OCI-LY3 (cell line): ENCODE data around the gene YBX1.
"Not testable (repeated sequence)": the region's sequence is repeated elsewhere in the genome, so short reads cannot be mapped to it uniquely, and the experiment has no call there.

Experiments used
- H2AFZ ChIP-seq: fragments of 200-600, 300-600 bp; shearing (Covaris generic); 2 replicates; pipeline ENCODE4 v1.6.0; 2014; ENCODE audit warnings: antibody characterized with exemption, low read depth, low read length
- H3K27ac ChIP-seq: fragments of 200-600, 300-600 bp; sonication (generic); 2 replicates; pipeline ENCODE4 v1.5.1; 2014; ENCODE audit warnings: mild to moderate bottlenecking, low read length, moderate library complexity, mixed read lengths
- H3K27me3 ChIP-seq: fragments of 200-600, 300-600 bp; sonication (generic); 2 replicates; pipeline ENCODE4 v1.6.1; 2014; ENCODE audit warnings: low read depth, low read length, mixed read lengths
- H3K36me3 ChIP-seq: fragments of 200-600, 300-600 bp; sonication (generic); replicated peaks from 2 replicates; pipeline ENCODE3; 2014; ENCODE audit warnings: low read depth, low read length, mixed read lengths
- H3K4me1 ChIP-seq: fragments of 300-600, 200-600 bp; sonication (generic); 2 replicates; pipeline ENCODE4 v1.6.1; 2014; ENCODE audit warnings: low read length, mixed read lengths
- H3K4me2 ChIP-seq: fragments of 200-600, 300-600 bp; sonication (generic); 2 replicates; pipeline ENCODE4 v1.6.1; 2014; ENCODE audit warnings: low read length, mixed read lengths
- H3K4me3 ChIP-seq: fragments of 300-600, 200-600 bp; sonication (generic); 2 replicates; pipeline ENCODE4 v1.5.1; 2014; ENCODE audit warnings: antibody characterized with exemption, mild to moderate bottlenecking, low read length, moderate library complexity
- H3K79me2 ChIP-seq: fragments of 300-600, 200-600 bp; shearing (Covaris generic); 2 replicates; pipeline ENCODE4 v1.6.1; 2014; ENCODE audit warnings: mild to moderate bottlenecking, low read length, mixed read lengths
- H3K9ac ChIP-seq: fragments of 300-600, 200-600 bp; shearing (Covaris generic); 2 replicates; pipeline ENCODE4 v1.6.0; 2014; ENCODE audit warnings: mild to moderate bottlenecking, low read length, moderate library complexity
- H3K9me3 ChIP-seq: fragments of 200-600, 300-600 bp; shearing (Covaris generic); 2 replicates; pipeline ENCODE4 v1.6.1; 2014; ENCODE audit warnings: low read length, mixed read lengths; ENCODE audit not compliant: insufficient read depth
- H4K20me1 ChIP-seq: fragments of 200-600, 300-600 bp; sonication (generic); 2 replicates; pipeline ENCODE4 v1.6.1; 2016; ENCODE audit warnings: low read length, mixed read lengths; ENCODE audit not compliant: insufficient read depth
- EZH2phosphoT487 ChIP-seq: fragments of 200-600 bp; shearing (Covaris generic); IDR thresholded peaks from 2 replicates; pipeline ENCODE4 v1.6.1; 2018; ENCODE audit warnings: antibody characterized with exemption, mixed run types, low read depth
- TF ChIP-seq, protein P1 (sequence below): fragments of 200-600, 300-600 bp; sonication (generic); IDR thresholded peaks from 2 replicates; pipeline ENCODE4 v1.5.1; 2014; ENCODE audit warnings: antibody characterized with exemption, low read length, low read depth

Gene YBX1

GRCh38 chr1:42713293-42713692 is 31.1 kb downstream of the YBX1 start:
- TF ChIP-seq EZH2phosphoT487, result no peak
- TF ChIP-seq, protein P1, sequence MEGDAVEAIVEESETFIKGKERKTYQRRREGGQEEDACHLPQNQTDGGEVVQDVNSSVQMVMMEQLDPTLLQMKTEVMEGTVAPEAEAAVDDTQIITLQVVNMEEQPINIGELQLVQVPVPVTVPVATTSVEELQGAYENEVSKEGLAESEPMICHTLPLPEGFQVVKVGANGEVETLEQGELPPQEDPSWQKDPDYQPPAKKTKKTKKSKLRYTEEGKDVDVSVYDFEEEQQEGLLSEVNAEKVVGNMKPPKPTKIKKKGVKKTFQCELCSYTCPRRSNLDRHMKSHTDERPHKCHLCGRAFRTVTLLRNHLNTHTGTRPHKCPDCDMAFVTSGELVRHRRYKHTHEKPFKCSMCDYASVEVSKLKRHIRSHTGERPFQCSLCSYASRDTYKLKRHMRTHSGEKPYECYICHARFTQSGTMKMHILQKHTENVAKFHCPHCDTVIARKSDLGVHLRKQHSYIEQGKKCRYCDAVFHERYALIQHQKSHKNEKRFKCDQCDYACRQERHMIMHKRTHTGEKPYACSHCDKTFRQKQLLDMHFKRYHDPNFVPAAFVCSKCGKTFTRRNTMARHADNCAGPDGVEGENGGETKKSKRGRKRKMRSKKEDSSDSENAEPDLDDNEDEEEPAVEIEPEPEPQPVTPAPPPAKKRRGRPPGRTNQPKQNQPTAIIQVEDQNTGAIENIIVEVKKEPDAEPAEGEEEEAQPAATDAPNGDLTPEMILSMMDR, result no peak
- H3K4me1 ChIP-seq, result no peaks in the 10 kb centered on the region
- no peaks in the 10 kb centered on the region for H3K27me3 ChIP-seq
- H2AFZ ChIP-seq, result no peak overlapping the region
- H3K9me3 ChIP-seq, result no peaks in the 10 kb centered on the region
- H3K4me3 ChIP-seq, result no peak overlapping the region
- H3K4me2 ChIP-seq, result no peak overlapping the region
- no peaks in the 10 kb centered on the region for H4K20me1 ChIP-seq
- H3K79me2 ChIP-seq, result peaks cover 26% of the 10 kb centered on the region
- no peak overlapping the region for H3K27ac ChIP-seq
- H3K9ac ChIP-seq, result no peak overlapping the region
- peaks cover 26% of the 10 kb centered on the region for H3K36me3 ChIP-seq

DNA sequence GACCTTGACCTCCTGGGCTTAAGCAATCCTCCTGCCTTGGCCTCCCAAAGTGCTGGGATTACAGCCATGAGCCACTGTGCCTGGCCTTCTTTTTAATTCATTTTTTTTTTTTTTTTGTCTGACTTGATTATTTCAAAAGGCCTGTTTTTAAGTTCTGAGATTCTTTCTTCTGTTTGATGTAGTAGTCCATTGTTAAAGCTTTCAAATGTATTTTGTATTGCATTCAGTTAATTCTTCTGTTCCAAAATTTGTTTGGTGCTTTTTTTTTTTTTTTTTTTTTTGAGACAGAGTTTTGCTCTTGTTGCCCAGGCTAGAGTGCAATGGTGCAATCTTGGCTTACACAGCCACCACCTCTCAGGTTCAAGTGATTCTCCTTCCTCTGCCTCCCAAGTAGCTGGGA is 32.2 kb downstream of the YBX1 start:
- peaks cover 26% of the 10 kb centered on the region for H3K36me3 ChIP-seq

DNA sequence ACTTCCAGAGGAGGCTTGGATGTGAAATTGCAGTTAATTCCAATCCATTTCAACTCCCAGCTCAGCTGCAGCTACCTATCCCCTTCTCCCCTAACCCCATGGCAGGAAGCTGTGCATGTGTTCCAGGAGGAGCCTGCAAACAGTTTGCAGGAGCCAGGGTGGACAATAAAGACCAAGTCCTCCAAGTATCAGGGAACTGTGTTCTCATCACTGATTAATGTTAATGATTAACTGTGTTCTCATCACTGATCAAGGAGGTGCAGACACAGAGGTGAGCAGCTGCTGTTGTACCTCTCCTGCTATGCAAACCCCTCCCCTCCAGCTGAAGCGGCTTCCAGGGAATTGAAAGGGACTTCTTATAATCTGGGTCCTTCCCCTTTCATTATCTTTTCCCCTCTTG is 38.6 kb downstream of the YBX1 start:
- no peak overlapping the region for H3K4me3 ChIP-seq
- H3K36me3 ChIP-seq, result no peaks in the 10 kb centered on the region
- H3K9ac ChIP-seq, result no peak overlapping the region
- no peaks in the 10 kb centered on the region for H3K79me2 ChIP-seq
- no peaks in the 10 kb centered on the region for H3K4me1 ChIP-seq
- no peaks in the 10 kb centered on the region for H4K20me1 ChIP-seq
- no peak overlapping the region for H3K27ac ChIP-seq
- no peaks in the 10 kb centered on the region for H3K27me3 ChIP-seq
- TF ChIP-seq, protein P1, result no peak
- no peak for TF ChIP-seq EZH2phosphoT487
- no peaks in the 10 kb centered on the region for H3K9me3 ChIP-seq
- H3K4me2 ChIP-seq, result no peak overlapping the region
- H2AFZ ChIP-seq, result no peak overlapping the region

More for the DNA sequence above, 32.2 kb downstream of the YBX1 start:
- not testable (repeated sequence) for H3K27me3 ChIP-seq, H3K4me2 ChIP-seq, H3K9ac ChIP-seq, H3K9me3 ChIP-seq, H2AFZ ChIP-seq, H3K4me1 ChIP-seq, H3K27ac ChIP-seq, H3K4me3 ChIP-seq, H4K20me1 ChIP-seq
- peaks cover 24% of the 10 kb centered on the region for H3K79me2 ChIP-seq

GRCh38 chr1:42721926-42722325 is 39.7 kb downstream of the YBX1 start:
- Histone ChIP-seq H2AFZ (no peak overlapping the region), H4K20me1 (no peaks in the 10 kb centered on the region), H3K4me1 (no peaks in the 10 kb centered on the region), H3K27me3 (no peaks in the 10 kb centered on the region), H3K9me3 (no peaks in the 10 kb centered on the region), H3K4me3 (no peak overlapping the region), H3K27ac (no peak overlapping the region), H3K4me2 (no peak overlapping the region), H3K79me2 (no peaks in the 10 kb centered on the region), H3K36me3 (no peaks in the 10 kb centered on the region), H3K9ac (no peak overlapping the region)
- TF ChIP-seq EZH2phosphoT487, result no peak
- TF ChIP-seq, protein P1, result no peak

DNA sequence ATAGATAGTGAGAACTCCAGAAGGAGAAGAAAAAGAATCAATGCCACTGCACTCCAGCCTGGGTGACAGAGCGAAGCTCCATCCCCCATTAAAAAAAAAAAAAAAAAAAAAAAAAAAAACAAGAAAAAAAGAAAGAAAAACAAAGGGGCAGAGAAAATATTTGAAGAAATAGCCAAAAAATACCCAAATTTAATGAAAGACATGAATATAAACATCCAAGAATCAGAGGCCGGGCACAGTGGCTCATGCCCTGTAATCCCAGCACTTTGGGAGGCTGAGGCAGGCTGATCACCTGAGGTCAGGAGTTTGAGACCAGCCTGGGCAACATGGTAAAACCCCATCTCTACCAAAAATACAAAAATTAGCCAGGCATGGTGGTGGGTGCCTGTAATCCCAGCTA is 40.2 kb downstream of the YBX1 start:
- H3K9ac ChIP-seq, H3K9me3 ChIP-seq, H3K27me3 ChIP-seq, H3K27ac ChIP-seq, H3K4me2 ChIP-seq, H3K4me1 ChIP-seq, H3K79me2 ChIP-seq, H2AFZ ChIP-seq, H3K4me3 ChIP-seq, H3K36me3 ChIP-seq, H4K20me1 ChIP-seq: not testable (repeated sequence)
